ENCODE data around the gene SYNGR3.
"Not testable (repeated sequence)": the region's sequence is repeated elsewhere in the genome, so short reads cannot be mapped to it uniquely, and the experiment has no call there.

SYNGR3 gene

GRCh38 chr16:2029350-2029749 lies 39.6 kb downstream of the SYNGR3 start:
- DNase-seq (ENCODE audit: low spot score): no peak

- no peak for DNase-seq (ENCODE audit: low spot score)
Observed at GRCh38 chr16:2030036-2030435, 40.3 kb downstream of the SYNGR3 start.

GRCh38 chr16:2031081-2031577 lies 41.4 kb downstream of the SYNGR3 start:
- DNase-seq (ENCODE audit: low spot score): no peak

DNA sequence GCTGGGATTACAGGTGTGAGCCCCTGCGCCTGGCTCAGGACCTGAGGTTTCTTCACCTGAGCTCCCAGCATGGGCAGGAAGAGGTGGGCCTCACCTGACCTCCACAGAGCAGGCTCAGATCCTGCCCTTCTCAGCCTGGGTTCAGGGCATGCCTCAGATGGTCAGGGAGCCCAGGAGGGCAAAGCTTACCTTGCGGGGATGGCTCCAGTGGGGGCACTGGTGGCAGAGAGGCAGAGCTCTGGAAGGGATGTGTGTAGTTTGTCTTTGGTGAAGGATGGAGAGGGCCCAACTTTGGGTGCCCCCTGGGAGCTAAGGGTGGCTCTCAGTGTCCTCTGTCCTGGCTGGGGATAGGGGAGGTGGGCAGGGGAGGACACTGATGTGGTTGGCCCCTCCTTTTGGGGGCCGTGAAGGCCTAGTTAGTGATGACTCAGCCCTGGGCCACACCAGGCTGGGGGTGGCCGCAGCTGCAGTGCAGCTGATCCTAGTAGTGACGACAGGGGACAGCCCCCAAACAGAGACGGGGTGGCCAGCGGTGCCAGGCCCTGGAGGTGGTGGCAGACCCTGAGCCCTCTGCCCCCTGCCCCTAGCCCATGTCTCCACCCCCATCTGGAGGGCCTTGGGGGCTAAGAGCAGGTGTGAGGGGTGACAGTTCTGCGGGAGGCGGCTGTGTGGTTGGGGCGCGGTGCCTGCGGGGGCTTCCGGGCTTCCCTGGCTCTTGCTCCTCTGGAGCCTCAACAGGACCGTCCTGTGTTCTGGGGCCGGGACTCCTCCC lies 42.7 kb downstream of the SYNGR3 start:
- DNase-seq (ENCODE audit: low spot score): no peak

DNA sequence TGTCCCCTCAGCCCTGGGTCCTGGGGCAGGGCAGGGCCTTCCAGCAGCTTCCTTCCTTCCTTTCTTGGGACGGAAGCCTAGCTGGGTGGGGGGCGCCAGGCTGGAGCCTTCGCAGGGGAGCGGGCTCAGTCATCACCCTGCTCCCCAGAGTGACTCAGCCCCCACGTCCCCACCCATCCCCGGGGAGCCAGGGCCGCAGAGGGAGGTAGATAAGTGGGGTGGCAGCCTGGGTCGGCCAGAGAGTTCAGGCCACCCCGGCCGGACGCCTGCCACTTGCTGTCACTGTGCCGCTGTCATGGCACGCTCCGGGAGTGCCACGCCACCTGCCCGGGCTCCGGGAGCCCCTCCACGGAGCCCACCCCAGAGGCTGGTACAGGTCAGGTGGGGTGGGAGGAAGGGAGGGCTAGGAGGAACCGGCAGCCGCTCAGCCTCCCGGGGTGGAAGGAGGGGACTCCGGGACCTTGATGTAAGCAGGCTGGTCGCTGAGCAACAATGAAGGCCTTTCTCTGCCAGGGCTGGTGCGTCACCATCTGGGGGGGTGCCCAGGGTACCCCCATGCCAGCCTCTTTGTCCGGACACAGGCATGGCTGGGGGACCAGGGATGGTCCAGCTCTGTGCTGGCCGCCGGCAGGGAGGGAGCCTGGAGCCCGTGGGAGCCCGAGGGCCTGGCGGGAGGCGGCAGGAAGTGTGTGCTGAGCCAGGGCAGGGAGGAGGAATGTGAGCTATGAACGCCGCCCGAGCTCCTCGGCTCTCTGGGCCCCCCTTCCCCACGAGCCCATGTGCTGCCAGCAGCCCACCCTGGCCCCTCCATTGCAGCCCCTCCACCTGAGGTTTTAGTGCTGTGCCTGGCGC lies 43.5 kb downstream of the SYNGR3 start:
- DNase-seq (ENCODE audit: low spot score): no peak

DNA sequence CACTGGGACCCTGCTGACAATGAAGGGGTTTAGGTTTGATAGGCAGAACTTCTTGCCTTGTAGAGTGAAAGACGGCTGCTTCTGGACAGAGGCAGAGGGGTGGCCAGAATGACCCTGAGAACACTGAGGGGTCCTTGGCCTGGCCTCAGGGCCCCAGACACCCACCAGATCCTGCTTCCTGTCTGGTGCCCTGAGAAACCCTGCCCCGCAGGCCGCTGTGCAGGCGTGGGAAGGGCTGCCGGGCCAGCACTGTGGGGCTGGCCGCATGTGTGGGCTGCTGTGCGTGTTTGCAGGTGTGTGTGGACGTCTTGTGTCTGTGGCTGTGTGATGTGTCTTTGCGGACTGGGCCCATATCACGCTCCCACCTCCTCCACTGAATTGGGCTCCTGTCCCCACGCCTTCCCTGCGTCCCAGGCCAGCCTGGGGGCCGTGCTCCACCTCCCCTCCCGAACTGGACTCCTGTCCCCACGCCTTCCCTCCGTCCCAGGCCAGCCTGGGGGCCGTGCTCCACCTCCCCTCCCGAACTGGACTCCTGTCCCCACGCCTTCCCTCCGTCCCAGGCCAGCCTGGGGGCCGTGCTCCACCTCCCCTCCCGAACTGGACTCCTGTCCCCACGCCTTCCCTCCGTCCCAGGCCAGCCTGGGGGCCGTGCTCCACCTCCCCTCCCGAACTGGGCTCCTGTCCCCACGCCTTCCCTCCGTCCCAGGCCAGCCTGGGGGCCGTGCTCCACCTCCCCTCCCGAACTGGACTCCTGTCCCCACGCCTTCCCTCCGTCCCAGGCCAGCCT lies 44.3 kb downstream of the SYNGR3 start:
- not testable (repeated sequence) for DNase-seq (ENCODE audit: low spot score)

- DNase-seq (ENCODE audit: low spot score): no peak
Observed at GRCh38 chr16:2034696-2035430, 45.1 kb downstream of the SYNGR3 start.

- DNase-seq (ENCODE audit: low spot score): no peak
Observed at GRCh38 chr16:2035431-2036199, 45.8 kb downstream of the SYNGR3 start.

DNA sequence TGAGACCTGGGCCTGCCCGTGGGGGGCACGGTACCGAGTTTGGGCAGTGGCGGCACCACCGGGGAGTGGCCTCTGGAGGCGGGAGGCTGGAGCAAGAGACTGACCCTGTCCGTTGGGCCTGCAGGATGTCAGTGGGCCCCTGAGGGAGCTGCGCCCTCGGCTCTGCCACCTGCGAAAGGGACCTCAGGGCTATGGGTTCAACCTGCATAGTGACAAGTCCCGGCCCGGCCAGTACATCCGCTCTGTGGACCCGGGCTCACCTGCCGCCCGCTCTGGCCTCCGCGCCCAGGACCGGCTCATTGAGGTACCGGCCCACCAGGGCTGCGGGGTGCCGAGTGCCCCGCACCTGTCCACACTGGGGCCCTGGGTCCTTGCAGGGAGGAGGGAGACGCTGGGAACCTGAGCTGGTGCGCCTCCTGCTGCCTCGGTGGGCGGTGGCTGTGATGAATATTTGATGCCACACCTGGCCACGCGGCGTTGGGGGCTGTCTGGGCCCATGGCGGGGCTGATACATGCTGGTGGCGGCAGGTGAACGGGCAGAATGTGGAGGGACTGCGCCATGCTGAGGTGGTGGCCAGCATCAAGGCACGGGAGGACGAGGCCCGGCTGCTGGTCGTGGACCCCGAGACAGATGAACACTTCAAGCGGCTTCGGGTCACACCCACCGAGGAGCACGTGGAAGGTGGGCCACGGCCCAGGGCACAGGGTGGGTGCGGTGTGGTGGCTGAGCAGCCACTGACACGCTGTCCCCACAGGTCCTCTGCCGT lies 46.6 kb downstream of the SYNGR3 start:
- DNase-seq (ENCODE audit: low spot score): no peak

DNA sequence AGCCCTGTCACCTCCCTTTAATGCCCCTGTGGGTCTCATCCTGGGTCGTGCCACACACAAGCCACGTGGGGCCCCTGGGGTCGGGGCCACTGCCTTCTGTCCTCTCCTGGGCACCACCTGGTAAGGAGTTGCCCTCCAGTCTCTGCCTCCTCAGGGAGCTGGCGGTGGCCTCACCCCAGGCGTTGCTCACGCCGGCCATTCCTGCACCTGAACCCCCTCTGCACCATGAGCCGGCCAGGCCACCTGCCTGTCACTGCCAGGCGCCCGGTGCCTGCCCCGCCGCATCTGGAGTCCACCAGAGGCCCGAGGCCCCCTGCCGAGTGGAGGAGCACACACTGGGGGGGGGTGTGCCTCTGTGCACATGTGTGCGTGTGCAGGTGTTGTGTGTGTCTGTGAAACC lies 47.3 kb downstream of the SYNGR3 start:
- DNase-seq (ENCODE audit: low spot score): no peak

- DNase-seq (ENCODE audit: low spot score): no peak
Observed at GRCh38 chr16:2037647-2038381, 48.0 kb downstream of the SYNGR3 start.

- no peak for DNase-seq (ENCODE audit: low spot score)
Observed at GRCh38 chr16:2038382-2039231, 48.8 kb downstream of the SYNGR3 start.

DNA sequence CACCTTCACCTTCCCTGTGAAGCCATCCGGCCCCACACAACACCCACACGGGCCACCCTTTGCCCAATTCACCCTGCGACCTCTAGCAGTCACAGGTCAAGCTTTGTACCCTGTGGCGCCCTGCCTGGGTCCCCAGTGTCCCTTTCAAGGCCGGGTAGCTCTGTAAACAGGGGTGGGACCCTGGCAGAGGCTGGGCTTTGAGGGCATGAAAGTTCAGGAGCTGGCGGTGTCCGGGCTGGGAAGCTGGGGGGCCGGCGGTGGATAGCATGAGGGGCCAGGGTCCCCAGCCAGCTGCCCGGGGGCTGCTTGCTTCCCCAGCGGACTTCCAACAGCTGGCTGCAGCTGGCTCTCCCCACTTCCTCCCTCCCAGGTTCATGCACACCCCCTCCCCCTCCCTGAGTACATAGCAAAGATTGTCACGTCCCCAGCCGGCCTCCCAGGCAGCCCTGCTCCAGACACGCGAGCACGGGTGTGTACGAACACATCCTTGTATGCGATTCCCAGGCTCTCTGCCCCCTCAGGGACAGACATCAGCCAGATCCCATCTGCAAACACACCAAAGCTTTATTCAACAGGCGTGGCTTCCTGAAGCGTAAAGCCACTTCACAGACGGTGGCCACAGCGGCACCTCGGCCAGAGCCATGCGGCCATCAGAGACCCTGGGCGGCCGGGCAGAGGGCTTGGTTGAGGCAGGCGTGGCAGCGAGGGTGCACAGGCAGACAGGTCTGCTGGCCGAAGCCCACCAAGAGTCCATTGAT lies 49.7 kb downstream of the SYNGR3 start:
- DNase-seq (ENCODE audit: low spot score): no peak

DNA sequence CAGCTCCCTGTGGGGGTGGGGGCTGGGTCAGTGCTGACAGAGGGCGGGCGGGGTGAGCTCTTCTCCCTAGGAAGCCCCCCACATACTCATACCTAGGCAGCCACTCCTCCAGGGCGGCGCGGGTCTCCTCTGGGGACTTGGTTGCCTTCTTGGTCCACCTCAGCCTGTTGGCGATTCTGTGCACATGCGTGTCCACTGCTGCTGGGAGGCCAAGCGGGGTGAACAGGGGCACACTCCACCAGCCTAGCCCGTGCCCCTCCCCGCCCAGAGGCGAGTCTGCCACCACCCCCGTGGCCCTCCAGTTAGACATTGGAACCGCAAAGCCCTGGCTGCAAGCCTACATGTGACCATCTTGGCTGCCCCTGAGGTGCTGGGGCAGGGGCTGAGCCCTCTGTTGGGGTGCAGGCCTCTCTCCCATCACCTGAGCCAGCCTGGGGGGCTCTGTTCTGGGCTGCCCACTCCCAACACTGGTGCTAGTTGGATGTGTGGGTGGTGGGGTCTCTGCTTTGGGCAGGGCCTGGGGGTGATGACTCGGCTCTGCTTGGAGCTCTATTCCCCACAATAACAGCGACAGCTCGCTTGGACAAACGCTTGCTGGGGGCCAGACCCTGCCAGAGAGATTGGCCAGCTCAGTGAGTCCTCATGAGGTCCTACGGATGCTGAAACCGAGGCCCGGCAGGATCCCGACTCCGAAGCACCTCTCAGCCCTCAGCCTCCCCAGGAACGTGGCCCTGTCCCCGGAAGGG lies 50.4 kb downstream of the SYNGR3 start:
- DNase-seq (ENCODE audit: low spot score): no peak

- DNase-seq (ENCODE audit: low spot score): no peak
Observed at GRCh38 chr16:2040787-2041522, 51.2 kb downstream of the SYNGR3 start.
